RPMI7951 (cell line): Measurements from ENCODE around the gene AKR1C3. TPM values are rescaled to one million over a fixed set of nuclear protein-coding genes. Genes with fewer than 3 reads are reported as not detected.
"Not testable (repeated sequence)": the region's sequence is repeated elsewhere in the genome, so short reads cannot be mapped to it uniquely, and the experiment has no call there.

Experiments used
- DNase-seq: peaks from one replicate; pipeline ENCODE4 v3.0.0-alpha.2; 2012; ENCODE audit warnings: low read depth
- total RNA-seq: library from RNA; depleted of rRNA; stranded (reverse); fragments of >200 nt; shearing (Covaris generic); gene quantifications from 2 replicates; pipeline ENCODE4 v1.2.3, GENCODE V29; 2014; rRNA removed

AKR1C3 gene
- total RNA-seq, 1 experiment from 2014 or later = 88.1 TPM

- DNase-seq = no peak
These were observed 42.4 kb downstream of the AKR1C3 start for GRCh38 chr10:5136468-5137087.

- not testable (repeated sequence) for DNase-seq
These were observed 43.5 kb downstream of the AKR1C3 start for GRCh38 chr10:5137699-5138098.

- DNase-seq = no peak
These were observed 48.0 kb downstream of the AKR1C3 start for GRCh38 chr10:5142199-5142598.

- DNase-seq = no peak
These were observed 48.9 kb downstream of the AKR1C3 start for GRCh38 chr10:5143137-5143536.

GRCh38 chr10:5146920-5147254 is 52.7 kb downstream of the AKR1C3 start:
- no peak for DNase-seq

- DNase-seq = no peak
These were observed 53.2 kb downstream of the AKR1C3 start for GRCh38 chr10:5147255-5147980.

GRCh38 chr10:5147981-5148677 is 53.9 kb downstream of the AKR1C3 start:
- no peak for DNase-seq

GRCh38 chr10:5148678-5149032 is 54.4 kb downstream of the AKR1C3 start:
- no peak for DNase-seq

GRCh38 chr10:5151076-5151475 is 56.9 kb downstream of the AKR1C3 start:
- DNase-seq = peak; percentile 17

- DNase-seq = no peak
These were observed 61.7 kb downstream of the AKR1C3 start for GRCh38 chr10:5155951-5156350.

Other genes with a start within 250 kb of the AKR1C3 start
- 14.2 and 20.2 TPM in 2 replicates for gene AKR1C1, start 131.0 kb upstream of the AKR1C3 start, total RNA-seq
- 17.9 and 24.8 TPM in 2 replicates for gene AKR1C2, start 90.6 kb upstream of the AKR1C3 start, total RNA-seq
- gene AKR1C8, start 90.7 kb downstream of the AKR1C3 start, total RNA-seq = not detected in 2 replicates
- not detected in 2 replicates for gene AKR1C4, start 102.4 kb downstream of the AKR1C3 start, total RNA-seq